T-helper 1 cell (primary cell): ENCODE data around the gene THEMIS2.
"Not testable (repeated sequence)": the region's sequence is repeated elsewhere in the genome, so short reads cannot be mapped to it uniquely, and the experiment has no call there.

Experiments
- DNase-seq, 5 donors: peaks; one replicate each; pipeline ENCODE4 v3.0.0-alpha.2; 2012 to 2020

Gene THEMIS2

DNA sequence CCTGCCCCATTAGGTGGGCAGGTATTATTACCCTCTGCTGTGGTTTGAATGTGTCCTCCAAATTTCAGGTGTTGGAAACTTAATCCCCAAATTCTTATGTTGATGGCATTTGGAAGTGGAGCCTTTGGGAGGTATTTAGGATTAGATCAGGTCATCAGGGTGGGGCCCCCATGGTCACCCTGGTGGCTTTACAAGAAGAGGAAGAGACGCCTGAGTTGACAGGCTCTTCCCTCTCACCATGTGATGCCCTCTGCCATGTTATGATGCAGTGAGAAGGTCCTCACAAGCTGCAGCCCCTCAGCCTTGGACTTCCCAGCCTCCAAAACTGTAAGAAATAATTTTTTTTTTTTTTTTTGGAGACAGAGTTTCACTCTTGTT is 8.8 kb upstream of the THEMIS2 start:
- DNase-seq = no peak

DNA sequence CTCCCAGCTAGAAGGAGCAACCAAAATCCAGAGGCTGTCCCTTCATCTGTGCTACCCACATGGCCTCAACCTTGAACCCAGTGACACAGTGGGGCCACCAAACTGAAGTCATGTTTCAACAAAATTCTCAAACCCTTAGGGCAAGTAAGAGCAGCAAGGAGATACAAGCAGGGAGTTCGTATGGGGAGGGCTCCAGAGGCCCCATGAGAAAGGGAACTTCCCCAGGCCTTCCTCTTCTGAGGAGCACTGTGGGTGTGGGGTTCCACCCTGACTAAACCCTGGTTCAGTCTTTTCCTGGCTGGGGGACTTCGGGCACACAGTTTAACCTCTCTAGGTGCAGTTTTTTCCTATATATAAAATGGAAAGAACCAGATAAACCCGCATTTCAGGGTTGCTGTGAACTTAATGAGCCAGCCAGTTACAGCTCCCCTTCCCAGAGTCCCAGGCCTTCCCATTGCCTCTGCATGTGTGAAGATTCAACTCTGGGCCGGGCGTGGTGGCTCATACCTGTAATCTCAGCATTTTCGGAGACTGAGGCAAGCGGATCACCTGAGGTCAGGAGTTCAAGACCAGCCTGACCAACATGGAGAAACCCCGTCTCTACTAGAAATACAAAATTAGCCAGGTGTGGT is 8.0 kb upstream of the THEMIS2 start:
- DNase-seq = peak in 1 of 5 donors; percentile 15

DNA sequence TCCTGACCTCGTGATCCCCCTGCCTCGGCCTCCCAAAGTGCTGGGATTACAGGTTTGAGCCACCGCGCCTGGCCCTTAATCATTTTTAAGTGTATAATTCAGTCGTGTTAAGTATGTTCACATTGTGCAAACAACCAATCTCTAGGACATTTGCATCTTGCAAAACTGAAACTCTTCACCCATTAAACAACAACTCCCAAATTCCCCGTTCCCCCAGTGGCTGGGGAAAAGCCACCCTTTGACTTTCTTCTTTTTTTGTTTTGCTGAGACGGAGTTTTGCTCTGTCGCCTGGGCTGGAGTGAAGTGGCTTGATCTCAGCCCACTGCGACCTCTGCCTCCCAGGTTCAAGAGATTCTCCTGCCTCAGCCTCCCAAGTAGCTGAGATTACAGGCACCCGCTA is 6.5 kb upstream of the THEMIS2 start:
- no peak for DNase-seq

DNA sequence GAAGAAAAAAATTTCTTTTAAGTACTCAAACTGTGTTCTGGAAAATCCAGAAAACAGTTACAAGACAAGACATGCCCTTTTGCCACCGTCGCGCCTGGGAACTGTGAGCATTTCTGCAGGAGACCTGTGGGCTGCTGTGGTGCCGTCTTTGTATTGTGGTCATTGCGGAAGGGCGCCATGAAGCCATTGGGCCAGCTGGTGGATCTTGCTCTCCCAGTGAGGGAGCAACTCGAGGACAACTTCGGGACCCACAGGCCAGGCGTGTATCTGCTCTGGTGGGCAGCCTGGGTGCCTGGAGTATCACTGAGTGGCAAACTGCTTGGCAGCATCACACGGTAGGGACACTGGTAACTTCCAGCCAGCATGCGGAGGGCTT is 3.8 kb upstream of the THEMIS2 start:
- no peak for DNase-seq

DNA sequence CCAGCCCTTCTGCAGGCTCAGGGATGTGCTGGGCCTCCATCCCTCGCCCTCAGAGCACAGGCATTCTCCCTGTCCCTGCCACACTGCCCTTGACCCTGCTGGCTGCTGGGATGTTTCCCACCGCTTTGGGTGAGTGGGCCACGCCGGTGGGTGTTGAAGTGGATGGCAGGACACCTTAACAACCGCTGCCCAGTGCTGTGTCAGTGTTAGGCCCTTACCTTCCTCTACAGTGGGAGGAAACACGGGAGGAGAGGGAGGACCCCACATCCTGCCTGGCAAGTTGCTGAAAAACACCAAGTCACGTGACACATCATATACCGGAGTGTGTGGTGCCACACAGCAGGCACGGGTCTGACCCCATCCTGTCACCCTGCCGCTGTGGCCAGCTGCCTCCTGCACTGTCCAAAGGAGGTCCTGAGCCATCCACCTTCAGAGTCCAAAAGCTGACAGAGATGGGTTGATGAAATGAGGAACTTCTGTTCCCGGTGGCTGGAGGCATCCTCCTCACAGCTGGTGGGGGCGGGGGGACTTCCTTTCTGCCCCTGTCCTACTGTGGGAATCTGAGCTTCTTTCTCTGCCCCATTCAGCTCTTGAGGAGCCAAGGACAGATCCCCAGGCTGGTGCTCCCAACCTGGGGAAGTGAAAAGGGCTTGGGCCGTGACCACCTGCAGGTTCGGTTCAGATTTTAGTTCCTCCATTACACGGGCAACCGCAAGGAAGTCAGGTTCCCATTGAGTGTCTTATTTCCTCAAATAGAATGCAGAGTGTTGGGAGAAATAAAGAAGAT is 3.2 kb upstream of the THEMIS2 start:
- peak; percentile 38 to 90 (median 48) for DNase-seq

DNA sequence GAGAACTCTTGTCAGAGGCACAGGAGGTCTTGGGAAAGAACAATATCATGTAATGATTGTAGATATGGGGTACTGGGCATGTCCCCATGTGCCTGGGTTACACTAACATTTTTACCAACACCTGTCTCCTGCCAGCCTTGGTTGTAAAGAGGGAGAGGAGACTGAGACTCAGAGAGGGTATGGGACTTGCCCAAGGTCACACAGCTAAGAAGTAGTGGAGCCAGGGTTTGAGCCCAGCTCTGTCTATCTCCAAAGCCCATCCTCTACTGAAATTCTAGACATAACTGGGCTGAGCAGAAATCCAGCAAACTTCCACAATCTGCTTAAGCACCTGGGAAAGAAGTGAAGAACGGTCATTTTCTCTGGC is 2.6 kb upstream of the THEMIS2 start:
- no peak for DNase-seq

DNA sequence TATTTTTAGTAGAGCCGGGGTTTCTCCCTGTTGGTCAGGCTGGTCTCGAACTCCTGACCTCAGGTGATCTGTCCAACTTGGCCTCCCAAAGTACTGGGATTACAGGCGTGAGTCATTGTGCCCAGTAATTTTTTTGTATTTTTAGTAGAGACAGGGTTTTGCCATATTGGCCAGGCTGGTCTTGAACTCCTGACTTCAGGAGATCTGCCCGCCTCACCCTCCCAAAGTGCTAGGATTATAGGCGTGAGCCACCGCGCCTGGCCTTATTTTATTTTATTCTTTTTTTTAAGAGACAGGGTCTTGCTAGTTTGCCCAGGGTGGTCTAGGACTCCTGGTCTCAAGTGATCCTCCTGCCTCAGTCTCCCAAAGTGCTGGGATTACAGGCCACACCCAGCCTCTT is 1.3 kb upstream of the THEMIS2 start:
- not testable (repeated sequence) for DNase-seq

DNA sequence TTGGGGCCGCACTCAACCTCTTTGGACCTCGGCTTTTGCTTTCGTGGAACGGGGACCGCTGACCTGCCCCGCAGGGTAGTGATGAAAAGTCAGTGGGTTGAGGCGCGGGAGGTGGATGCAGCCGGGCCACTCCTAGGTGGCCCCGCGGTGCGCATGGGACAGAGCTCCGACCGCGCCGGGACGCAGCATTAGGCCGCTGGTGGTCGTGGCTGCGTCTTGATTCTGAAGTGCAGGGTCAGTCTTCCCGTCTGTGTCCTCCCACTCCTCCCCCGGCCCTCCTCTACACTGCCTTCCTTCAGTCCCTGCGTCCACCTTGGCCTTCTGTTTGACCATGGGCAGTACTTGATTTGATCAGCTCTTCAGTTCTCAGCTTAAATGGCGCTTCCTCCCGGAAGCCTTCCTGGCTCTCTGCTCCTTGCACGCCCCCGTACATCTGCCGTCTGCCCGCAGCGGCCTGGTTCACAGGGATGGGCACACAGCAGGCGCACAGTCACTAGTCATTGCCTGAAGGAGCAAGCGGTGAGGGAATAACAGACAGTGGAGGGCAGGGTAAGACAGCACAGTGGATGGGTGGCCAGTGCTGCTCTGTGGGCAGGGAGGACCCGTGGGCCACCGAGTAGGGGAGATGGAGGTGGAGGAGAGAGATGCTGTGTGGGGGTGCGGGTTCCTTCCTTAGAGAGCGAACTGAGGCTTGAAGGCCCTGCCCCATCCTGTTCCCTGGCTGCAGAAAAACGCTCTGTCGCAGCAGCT is 633 bp downstream of the THEMIS2 start:
- DNase-seq = peak in 1 of 5 donors; percentile 42

DNA sequence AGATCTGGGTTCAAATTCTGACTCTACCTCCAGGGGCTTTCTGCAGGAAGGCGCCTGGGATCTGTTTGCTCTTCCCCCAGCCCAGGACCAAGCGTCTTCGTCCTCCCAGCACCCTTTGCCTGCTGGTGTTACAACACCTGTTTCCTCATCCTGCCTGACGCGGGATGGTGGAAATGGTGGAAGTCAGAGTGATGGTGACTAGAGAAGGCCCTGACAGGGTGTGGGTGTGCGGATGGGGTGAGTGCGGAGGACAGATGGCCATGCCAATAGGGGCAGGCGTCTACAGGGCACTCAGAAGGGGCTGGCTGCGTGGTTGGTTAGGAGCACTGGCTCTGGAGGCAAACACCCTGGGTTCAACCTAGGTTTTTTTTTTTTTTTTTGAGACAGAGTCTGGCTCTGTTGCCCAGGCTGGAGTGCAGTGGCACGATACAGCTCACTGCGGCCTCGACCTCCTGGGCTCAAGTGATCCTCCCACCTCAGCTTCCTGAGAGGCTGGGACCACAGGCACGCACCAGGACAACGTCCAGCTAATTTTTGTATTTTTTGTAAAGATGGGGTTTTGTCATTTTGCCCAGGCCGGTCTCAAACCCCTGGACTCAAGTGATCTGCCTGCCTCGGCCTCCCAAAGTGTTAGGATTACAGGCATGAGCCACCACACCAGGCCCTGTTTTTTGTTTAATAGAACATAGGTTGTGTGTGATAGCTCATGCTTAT is 1.5 kb downstream of the THEMIS2 start:
- no peak for DNase-seq

DNA sequence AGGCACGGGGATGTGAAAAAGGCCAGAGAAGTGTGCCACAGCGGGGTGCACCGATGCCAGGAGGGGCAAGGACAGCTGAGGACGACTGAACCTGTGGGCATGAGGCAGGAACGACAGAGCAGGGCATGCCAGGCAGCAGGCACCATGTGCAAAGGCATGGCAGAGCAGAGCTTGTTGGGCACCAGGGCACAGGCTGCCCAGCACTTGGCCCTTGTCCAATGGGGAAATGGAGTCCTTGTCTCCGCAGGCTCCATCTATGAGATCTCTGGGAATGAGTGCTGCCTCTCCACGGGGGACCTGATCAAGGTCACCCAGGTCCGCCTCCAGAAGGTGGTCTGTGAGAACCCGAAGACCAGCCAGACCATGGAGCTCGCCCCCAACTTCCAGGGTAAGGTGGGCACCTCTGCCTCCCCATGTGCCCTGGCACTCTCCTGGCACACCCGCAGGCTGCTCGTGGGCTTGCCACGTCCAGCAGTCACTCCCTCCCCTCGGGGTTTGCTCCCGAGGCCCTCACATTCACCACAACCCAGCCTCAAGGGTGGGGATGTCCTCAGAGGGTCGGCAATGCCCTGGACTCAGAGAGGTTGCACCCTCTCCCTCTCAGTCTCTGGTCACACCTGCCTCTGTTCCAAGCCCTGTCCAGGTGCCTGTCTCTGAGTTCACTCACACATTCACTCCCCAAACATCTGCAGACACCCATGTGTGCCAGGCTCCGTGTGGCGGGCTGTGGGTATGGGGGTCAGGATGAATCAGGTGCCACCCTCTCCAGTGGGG is 4.2 kb downstream of the THEMIS2 start:
- DNase-seq = no peak

DNA sequence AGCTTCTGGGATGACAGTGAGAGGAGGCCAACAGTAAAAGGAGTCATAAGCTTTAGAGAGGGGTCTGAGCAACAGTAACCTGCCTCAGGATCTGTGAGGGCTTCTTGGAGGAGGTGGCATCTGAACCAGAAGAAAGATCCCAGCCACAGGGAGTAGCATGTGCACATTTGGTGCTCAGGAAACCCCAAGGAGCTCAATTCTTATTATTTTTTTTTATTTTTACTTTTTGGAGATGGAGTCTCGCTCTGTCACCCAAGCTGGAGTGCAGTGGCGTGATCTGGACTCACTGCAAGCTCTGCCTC is 4.7 kb downstream of the THEMIS2 start:
- DNase-seq = no peak

DNA sequence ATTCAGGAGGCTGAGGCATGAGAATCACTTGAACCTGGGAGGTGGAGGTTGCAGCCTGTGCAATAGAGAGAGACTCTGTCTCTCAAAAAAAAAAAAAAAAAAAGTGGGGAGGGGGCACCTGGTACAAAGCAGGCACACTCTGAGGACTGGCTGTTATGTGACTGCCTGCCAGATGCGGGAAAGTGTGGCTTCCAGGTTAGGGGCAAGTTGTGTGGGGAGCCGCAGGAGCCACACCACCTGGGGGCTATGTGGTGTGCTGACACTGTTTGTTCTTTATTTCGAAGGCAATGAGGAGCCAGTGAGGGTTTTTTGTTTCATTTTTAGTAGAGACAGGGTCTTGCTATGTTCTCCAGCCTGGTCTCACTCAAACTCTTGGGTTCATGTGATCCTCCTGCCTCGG is 5.7 kb downstream of the THEMIS2 start:
- DNase-seq = no peak

DNA sequence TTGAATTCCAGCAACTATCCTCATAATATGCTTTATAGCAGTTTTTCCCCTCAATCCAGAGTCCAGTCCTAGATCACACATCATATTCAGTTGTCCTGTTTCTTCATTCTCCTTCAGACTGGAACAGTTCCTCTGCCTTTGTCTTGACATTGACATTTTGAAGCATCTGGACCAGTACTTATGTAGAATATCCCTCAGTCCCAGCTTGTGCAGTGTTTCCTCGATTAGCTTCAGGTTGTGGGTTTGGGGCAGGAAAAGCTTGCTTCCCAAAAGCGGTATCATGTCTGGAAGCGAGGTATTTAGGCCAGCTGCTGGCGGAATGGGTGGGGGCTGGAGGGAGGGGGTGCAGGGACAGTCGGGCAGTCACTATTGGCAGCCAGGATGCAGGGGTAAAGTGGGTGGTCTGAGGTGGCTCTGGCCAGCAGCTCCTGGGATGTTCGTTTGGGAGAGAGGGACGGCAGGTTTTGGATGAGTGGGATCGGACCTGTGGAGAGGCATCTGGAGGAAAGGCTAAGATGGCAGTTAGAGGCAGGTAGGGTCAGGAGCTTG is 6.5 kb downstream of the THEMIS2 start:
- no peak for DNase-seq

DNA sequence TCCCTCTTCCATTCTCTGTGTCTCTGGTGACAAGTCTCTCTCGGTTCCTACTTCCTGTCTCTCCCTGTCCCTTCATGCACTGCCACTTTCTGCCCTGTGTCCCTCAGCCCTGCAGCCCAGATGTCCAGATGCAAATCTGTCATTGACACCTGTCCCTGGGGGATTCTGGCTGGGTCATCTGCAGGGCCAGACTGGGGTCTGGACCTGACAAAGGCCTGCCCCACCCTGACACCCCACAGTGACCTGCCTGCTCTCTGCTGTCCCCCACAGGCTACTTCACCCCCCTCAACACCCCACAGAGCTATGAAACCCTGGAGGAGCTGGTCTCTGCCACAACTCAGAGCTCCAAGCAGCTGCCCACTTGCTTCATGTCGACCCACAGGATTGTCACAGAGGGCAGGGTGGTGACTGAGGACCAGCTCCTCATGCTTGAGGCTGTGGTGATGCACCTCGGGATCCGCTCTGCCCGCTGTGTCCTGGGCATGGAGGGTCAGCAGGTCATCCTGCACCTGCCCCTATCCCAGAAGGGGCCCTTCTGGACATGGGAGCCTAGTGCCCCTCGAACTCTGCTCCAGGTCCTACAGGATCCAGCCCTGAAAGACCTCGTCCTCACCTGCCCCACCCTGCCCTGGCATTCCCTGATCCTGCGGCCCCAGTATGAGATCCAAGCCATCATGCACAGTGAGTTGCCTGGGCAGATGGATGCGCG is 7.2 kb downstream of the THEMIS2 start:
- no peak for DNase-seq

DNA sequence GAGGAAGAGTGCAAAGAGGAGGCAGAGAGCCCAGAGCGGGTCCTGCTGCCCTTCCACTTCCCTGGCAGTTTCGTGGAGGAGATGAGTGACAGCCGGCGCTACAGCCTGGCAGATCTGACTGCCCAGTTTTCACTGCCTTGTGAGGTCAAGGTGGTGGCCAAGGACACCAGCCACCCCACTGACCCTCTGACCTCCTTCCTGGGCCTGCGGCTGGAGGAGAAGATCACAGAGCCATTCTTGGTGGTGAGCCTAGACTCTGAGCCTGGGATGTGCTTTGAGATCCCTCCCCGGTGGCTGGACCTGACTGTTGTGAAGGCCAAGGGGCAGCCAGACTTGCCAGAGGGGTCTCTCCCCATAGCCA is 10.2 kb downstream of the THEMIS2 start:
- no peak for DNase-seq

DNA sequence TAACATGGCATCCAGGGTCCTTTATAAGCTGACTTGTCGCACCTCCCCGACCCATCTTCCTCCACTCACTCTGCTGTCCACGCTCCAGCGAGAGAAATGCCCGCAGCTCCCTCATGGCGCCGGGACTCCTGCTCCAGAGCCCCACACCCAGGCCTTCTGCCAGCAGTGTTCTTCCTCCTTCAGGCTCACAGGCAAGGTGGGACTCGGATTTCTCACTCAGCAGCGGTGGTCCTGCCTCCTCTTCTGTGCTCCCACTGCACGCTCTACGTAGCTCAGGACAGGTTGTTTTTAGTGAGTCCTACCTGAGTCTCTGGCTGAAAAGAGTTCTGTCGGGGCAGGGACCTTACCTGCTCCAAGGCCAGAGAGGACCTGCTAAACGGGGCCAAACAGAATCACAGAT is 11.2 kb downstream of the THEMIS2 start:
- DNase-seq = no peak

DNA sequence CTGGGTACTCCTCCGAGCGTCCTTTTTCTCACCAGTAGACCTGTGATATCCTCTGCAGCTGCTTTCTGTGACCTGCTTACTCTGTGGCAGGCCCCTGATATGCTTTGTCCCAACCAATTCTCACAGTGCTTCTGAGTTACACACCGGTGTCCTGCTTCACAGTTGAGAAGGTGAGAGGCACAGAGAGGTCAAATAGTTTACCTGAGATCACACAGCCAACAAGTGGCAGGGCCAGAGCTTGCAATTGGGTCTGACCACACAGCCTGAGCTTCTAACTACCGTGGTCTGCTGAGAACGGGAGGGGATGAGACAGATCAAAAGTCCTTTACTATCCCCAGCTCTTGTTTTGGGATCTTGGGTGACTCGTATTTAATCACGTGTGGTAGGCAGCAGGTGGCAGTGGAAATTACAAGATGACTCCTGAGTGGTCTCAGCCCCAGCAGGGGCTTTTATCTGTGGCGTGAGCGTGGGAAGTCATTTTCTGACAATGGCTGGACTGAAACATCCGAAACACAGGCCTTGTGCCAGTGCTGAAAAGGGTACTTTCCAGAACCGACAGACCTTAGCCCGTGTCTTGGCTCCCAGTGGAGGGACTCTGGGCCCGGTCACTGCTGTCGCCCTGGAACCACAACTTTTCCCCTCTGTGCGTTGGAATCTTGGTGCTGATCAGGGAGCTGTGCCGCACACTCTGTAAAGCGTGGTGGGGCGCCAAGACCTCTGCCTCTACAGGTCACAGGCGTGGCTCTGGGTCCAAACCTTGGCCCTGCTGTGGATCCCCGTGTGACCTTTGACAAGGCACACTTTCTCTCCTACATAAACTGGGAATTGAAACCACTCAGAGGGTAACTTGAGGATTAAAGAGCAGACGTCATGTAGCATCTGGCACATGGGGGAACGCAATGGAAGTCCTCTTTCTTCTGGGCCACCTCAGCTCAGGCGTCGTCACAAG is 11.9 kb downstream of the THEMIS2 start:
- no peak for DNase-seq

DNA sequence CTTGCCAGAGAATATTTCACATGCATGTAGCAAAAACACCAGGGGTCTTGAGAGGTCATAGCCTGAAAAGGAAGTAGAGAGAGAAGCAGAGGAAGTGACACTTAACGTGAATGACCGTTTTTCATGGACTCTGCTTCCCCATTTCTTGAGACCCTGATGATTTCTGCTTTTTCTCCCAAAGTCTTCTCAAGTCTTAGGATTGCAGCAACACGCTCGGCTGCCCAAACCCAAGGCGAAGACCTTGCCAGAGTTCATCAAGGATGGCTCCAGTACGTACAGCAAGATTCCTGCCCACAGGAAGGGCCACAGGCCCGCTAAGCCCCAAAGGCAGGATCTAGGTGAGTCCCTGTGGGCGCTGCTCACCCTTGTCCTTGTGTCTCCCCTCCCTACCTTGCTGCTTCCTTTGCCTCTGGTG is 12.8 kb downstream of the THEMIS2 start:
- no peak for DNase-seq

DNA sequence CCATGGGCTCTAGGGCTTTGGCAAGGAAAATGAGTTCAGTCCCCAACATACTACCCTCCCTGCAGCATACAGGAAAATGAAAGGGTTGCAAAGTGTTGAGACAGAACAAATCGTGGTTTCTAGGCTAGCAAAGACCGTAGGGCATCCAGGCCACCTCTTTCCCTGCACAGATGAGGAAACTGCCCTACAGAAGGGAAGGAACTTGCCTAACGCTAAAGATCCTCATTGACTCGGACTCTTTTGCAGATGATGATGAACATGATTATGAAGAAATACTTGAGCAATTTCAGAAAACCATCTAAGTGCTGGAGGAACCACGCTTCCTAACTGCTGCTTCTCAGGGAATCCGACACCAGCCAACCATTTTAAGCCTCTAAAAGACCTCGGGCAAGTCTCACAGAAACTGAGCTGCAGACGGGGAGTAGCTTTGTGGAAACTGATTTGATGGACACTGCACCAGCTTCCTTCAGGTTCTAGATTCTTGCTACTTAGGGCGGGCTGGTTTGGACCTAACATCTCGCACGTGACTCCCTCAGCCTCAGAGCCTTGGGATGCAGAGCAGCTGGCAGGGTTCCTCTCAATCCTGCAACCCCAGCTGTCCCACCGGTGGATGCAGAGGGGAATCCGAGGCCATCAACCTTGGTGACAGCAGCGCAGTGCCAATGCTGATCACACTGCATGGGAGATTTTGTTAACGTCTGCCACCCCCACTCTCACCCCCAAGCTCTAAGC is 13.4 kb downstream of the THEMIS2 start:
- DNase-seq = no peak

DNA sequence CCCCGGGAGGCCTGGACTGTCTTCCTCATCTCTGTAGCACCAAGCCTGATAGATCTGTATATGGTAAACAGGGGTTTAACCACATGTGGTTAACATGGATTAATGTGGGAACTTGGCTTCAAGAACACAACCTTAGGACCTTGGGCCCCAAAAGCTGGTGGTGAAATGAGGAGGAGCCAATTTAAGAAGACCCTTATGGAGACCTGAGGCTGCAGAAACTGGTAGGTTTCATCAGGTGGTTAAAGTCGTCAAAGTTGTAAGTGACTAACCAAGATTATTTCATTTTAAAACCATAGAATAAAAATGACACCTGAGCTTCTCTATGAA is 14.0 kb downstream of the THEMIS2 start:
- DNase-seq = no peak
